HCT116 (cell line): ENCODE results near the gene C2orf76.

Source experiments
- ATF3 ChIP-seq: IDR thresholded peaks from 2 replicates; pipeline ENCODE4 v1.6.1; 2012
- CTCF ChIP-seq, 3 experiments: fragments of 200-600 bp in 1 of 3; sonication (generic) in 1 of 3; IDR thresholded peaks in 2 of 3; conservative IDR thresholded peaks in 1 of 3; 2 replicates each; pipeline ENCODE4 v1.5.1; 2012 to 2017; ENCODE audit warnings: low read depth in 2 of 3, low read length in 2 of 3, antibody characterized with exemption in 1 of 3, borderline replicate concordance in 1 of 3, control low read depth in 1 of 3, mild to moderate bottlenecking in 1 of 3, mixed read lengths in 1 of 3, mixed run types in 1 of 3, moderate library complexity in 1 of 3; ENCODE audit not compliant: insufficient read depth in 1 of 3
- MAX ChIP-seq: IDR thresholded peaks from 2 replicates; pipeline ENCODE4 v1.6.1; 2012
- POLR2A ChIP-seq: IDR thresholded peaks from 2 replicates; pipeline ENCODE4 v1.7.0; 2011; ENCODE audit warnings: borderline replicate concordance; ENCODE audit not compliant: insufficient read depth, insufficient read length; ENCODE audit errors: extremely low read depth
- POLR2AphosphoS5 ChIP-seq: IDR thresholded peaks from 2 replicates; pipeline ENCODE4 v1.6.1; 2011; ENCODE audit warnings: mild to moderate bottlenecking, low read depth, low read length, moderate library complexity

GRCh38 chr2:119366161-119366648, 429 bp downstream of the C2orf76 start:
- TF ChIP-seq CTCF (IDR thresholded peaks at IDR 0.05 in 2 of 3, conservative IDR thresholded peaks at IDR 0.05 in 1 of 3; ENCODE audit: borderline replicate concordance in 1 of 3, insufficient read depth in 1 of 3, low read depth in 2 of 3, low read length in 2 of 3) (no peak), POLR2AphosphoS5 (no peak), POLR2A (no peak), MAX (no peak), ATF3 (no peak)
